ENCODE data around the gene PLOD2.

- TF ChIP-seq CTCF (IDR thresholded peaks at IDR 0.05; ENCODE audit: insufficient read depth, low read depth, low read length) (no peak), EZH2 (IDR thresholded peaks at IDR 0.05; ENCODE audit: insufficient read depth, low read length) (no peak)
These were observed 3.5 kb downstream of the PLOD2 start for GRCh38 chr3:146157325-146158060.

Data from astrocyte (in vitro differentiated cells and primary cell).